OCI-LY7 (cell line): Measurements from ENCODE around the gene ARL4D. TPM values are rescaled to one million over a fixed set of nuclear protein-coding genes. Genes with fewer than 3 reads are reported as not detected.
"Not testable (repeated sequence)": the region's sequence is repeated elsewhere in the genome, so short reads cannot be mapped to it uniquely, and the experiment has no call there.

Experiments used
- BruUV-seq: library from RNA; stranded (reverse); fragments of 400-500 nt; replicated peaks from 2 replicates; lab custom pipeline; 2021; lab: Mats Ljungman, UMichigan
- CTCF ChIA-PET: fragments of 300-600 bp; sonication (Branson Sonifier 250); formaldehyde crosslinking; loops from one replicate; lab custom pipeline; 2022; ENCODE audit warnings: antibody characterized with exemption; ENCODE audit not compliant: unreplicated experiment; lab: Charles Lee
- POLR2A ChIA-PET: fragments of 300-600 bp; sonication (Branson Sonifier 250); formaldehyde crosslinking; loops from one replicate; lab custom pipeline; 2022; ENCODE audit warnings: antibody characterized with exemption; lab: Charles Lee
- DNase-seq: peaks from one replicate; pipeline ENCODE4 v3.0.0-alpha.2; 2015; ENCODE audit warnings: low spot score
- H2AFZ ChIP-seq: fragments of 200-600 bp; sonication (generic), shearing (Covaris generic); 2 replicates; pipeline ENCODE4 v1.6.1; 2014; ENCODE audit warnings: mild to moderate bottlenecking, antibody characterized with exemption, low read length, moderate library complexity
- H3K27ac ChIP-seq: fragments of 200-600 bp; sonication (generic); 2 replicates; pipeline ENCODE4 v1.5.1; 2014; ENCODE audit warnings: mixed run types, low read depth, mild to moderate bottlenecking, moderate library complexity, low read length, inconsistent platforms; ENCODE audit not compliant: poor library complexity, severe bottlenecking
- H3K36me3 ChIP-seq: fragments of 200-600 bp; sonication (generic); 2 replicates; pipeline ENCODE4 v1.6.1; 2014; ENCODE audit warnings: mild to moderate bottlenecking, antibody characterized with exemption, low read length, moderate library complexity, mixed read lengths; ENCODE audit not compliant: insufficient read depth
- H3K4me1 ChIP-seq: fragments of 200-600 bp; sonication (generic); 2 replicates; pipeline ENCODE4 v1.5.1; 2014; ENCODE audit warnings: mild to moderate bottlenecking, low read length; ENCODE audit not compliant: insufficient read depth, poor library complexity, severe bottlenecking
- H3K4me2 ChIP-seq: fragments of 200-600 bp; sonication (generic); 2 replicates; pipeline ENCODE4 v1.6.1; 2014; ENCODE audit warnings: mild to moderate bottlenecking, low read length
- H3K4me3 ChIP-seq: fragments of 200-600 bp; sonication (generic); 2 replicates; pipeline ENCODE4 v1.5.1; 2014; ENCODE audit warnings: mild to moderate bottlenecking, low read depth, low read length; ENCODE audit not compliant: poor library complexity, severe bottlenecking
- H3K79me2 ChIP-seq: fragments of 200-600 bp; sonication (generic); 2 replicates; pipeline ENCODE4 v1.6.1; 2016; ENCODE audit warnings: low read depth, mild to moderate bottlenecking, low read length, moderate library complexity, mixed read lengths; ENCODE audit not compliant: insufficient read depth
- H3K9me2 ChIP-seq: fragments of 200-600 bp; sonication (generic); 2 replicates; pipeline ENCODE4 v1.6.1; 2016; ENCODE audit warnings: mild to moderate bottlenecking, low read length, mixed read lengths; ENCODE audit not compliant: insufficient read depth
- H3K9me3 ChIP-seq: fragments of 200-600 bp; sonication (generic); 2 replicates; pipeline ENCODE4 v1.6.1; 2014; ENCODE audit warnings: mild to moderate bottlenecking, mixed run types, low read length, mixed read lengths
- H4K20me1 ChIP-seq: fragments of 200-600 bp; sonication (generic); 2 replicates; pipeline ENCODE4 v1.6.1; 2014; ENCODE audit warnings: mild to moderate bottlenecking, antibody characterized with exemption, low read length, moderate library complexity, mixed read lengths; ENCODE audit not compliant: insufficient read depth
- EZH2phosphoT487 ChIP-seq: fragments of 200-600 bp; sonication (generic); IDR thresholded peaks from 2 replicates; pipeline ENCODE4 v1.6.1; 2018; ENCODE audit warnings: low read depth, borderline replicate concordance, mild to moderate bottlenecking, mixed run types, antibody characterized with exemption, low read length, moderate library complexity, mixed read lengths
- intact Hi-C: fragments of 100-400 bp; cut with micrococcal nuclease; formaldehyde crosslinking; loops from one replicate; pipeline ENCODE4 v1.10.0; 2022; ENCODE audit not compliant: unreplicated experiment
- total RNA-seq, 2 experiments: library from RNA; depleted of rRNA in 1 of 2; stranded (reverse); fragments of >200 nt in 1 of 2; shearing (Covaris generic) in 1 of 2; gene quantifications; 2 replicates each; pipeline ENCODE4 v1.2.3, GENCODE V29; 2014 to 2022
- TF ChIP-seq, protein P1 (sequence below): fragments of 200-600 bp; sonication (generic); conservative IDR thresholded peaks from 2 replicates; pipeline ENCODE4 v1.5.1; 2014; ENCODE audit warnings: mild to moderate bottlenecking, antibody characterized with exemption, low read length, moderate library complexity, mixed read lengths

ARL4D gene
- total RNA-seq, 2 experiments from 2014 or later, result 0.72 to 1.4 TPM

DNA sequence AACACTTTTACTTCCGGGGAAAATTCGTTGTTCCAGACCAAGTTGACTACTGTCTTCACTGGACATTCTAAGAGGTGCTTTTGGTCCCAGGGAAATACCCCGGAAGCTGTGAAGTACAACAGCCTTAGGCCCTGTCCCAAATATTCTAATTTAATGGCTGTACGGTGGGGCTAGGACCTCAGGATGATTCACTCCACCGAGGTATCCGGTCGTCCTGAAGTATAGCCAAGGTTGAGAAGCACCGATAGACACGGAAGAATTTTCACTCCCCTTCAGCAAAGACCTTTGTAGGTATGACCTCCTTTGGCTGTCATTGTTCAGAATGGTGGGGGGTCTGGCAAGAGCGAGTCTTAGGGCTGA, 34.9 kb upstream of the ARL4D start:
- H3K4me2 ChIP-seq, result no peak overlapping the region
- intact Hi-C loops, result no loop called here

DNA sequence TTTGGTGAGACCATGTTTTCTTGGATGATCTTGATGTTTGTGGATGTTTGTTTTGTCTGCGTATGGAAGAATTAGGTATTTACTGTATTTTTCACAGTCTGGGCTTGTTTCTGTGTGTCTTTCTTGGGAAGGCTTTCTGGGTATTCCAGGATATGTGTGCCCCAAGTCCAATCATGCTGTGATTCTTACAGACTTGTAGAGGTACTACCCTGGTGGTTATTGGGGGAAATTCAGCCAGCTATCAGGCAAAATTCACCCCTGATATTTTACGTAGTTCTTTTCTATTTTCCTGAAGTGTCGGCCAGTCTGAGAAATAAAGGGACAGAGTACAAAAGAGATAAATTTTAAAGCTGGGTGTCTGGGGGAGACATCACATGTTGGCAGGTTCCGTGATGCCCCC, 33.4 kb upstream of the ARL4D start:
- ChIA-PET POLR2A (interaction anchor here (0.6 kb wide), 1 partner anchor 118 kb away, joined by 3 read pairs; no protein-coding TSS in a partner anchor), CTCF (no interaction called here)
- no peaks in the 10 kb centered on the region for H3K36me3 ChIP-seq
- H3K79me2 ChIP-seq, result peaks cover 10% of the 10 kb centered on the region; the same call in 1 of the 2 replicates
- no peaks in the 10 kb centered on the region for H3K9me2 ChIP-seq
- intact Hi-C loops, result loop anchor here (5.0 kb wide), 1 partner anchor 33 kb away; no protein-coding TSS in a partner anchor
- no peak overlapping the region for H2AFZ ChIP-seq
- TF ChIP-seq EZH2phosphoT487, result no peak
- TF ChIP-seq, protein P1, sequence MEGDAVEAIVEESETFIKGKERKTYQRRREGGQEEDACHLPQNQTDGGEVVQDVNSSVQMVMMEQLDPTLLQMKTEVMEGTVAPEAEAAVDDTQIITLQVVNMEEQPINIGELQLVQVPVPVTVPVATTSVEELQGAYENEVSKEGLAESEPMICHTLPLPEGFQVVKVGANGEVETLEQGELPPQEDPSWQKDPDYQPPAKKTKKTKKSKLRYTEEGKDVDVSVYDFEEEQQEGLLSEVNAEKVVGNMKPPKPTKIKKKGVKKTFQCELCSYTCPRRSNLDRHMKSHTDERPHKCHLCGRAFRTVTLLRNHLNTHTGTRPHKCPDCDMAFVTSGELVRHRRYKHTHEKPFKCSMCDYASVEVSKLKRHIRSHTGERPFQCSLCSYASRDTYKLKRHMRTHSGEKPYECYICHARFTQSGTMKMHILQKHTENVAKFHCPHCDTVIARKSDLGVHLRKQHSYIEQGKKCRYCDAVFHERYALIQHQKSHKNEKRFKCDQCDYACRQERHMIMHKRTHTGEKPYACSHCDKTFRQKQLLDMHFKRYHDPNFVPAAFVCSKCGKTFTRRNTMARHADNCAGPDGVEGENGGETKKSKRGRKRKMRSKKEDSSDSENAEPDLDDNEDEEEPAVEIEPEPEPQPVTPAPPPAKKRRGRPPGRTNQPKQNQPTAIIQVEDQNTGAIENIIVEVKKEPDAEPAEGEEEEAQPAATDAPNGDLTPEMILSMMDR, result no peak; the same call in 1 of the 2 replicates
- H3K4me3 ChIP-seq, result no peak overlapping the region
- H3K4me1 ChIP-seq, result peaks cover 25% of the 10 kb centered on the region
- H3K27ac ChIP-seq, result no peak overlapping the region
- no peaks in the 10 kb centered on the region for H3K9me3 ChIP-seq
- no peaks in the 10 kb centered on the region for H4K20me1 ChIP-seq
- no TSS peak for BruUV-seq
- DNase-seq, result no peak
- H3K4me2 ChIP-seq, result no peak overlapping the region

More for the DNA sequence above, 34.9 kb upstream of the ARL4D start:
- peaks cover 31% of the 10 kb centered on the region for H3K4me1 ChIP-seq
- no peaks in the 10 kb centered on the region for H4K20me1 ChIP-seq
- no peaks in the 10 kb centered on the region for H3K36me3 ChIP-seq
- no TSS peak for BruUV-seq
- DNase-seq, result no peak
- H3K9me2 ChIP-seq, result no peaks in the 10 kb centered on the region
- H3K27ac ChIP-seq, result no peak overlapping the region
- no peak for TF ChIP-seq EZH2phosphoT487
- TF ChIP-seq, protein P1, result no peak
- no peaks in the 10 kb centered on the region for H3K9me3 ChIP-seq
- ChIA-PET CTCF (no interaction called here), POLR2A (no interaction called here)
- no peak overlapping the region for H2AFZ ChIP-seq
- peaks cover 20% of the 10 kb centered on the region; the same call in 1 of the 2 replicates for H3K79me2 ChIP-seq
- no peak overlapping the region for H3K4me3 ChIP-seq

DNA sequence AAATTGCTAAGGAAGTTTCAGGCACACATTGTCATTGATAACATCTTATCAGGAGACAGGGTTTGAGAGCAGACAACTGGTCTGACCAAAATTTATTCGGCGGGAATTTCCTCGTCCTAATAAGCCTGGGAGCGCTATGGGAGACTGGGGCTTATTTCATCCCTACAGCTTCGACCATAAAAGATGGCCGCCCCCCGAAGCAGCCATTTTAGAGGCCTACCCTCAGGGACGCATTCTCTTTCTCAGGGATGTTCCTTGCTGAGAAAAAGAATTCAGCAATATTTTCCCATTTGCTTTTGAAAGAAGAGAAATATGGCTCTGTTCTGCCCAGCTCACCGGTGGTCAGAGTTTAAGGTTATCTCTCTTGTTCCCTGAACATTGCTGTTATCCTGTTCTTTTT, 32.9 kb upstream of the ARL4D start:
- BruUV-seq, result not testable (repeated sequence)

More for the DNA sequence above, 32.9 kb upstream of the ARL4D start:
- POLR2A ChIA-PET, CTCF ChIA-PET, H3K4me3 ChIP-seq, H3K4me2 ChIP-seq, H4K20me1 ChIP-seq, H3K27ac ChIP-seq, H2AFZ ChIP-seq, DNase-seq, H3K9me2 ChIP-seq, H3K79me2 ChIP-seq, H3K9me3 ChIP-seq, H3K36me3 ChIP-seq: not testable (repeated sequence)
- intact Hi-C loops, result loop anchor here (5.0 kb wide), 1 partner anchor 34 kb away; no protein-coding TSS in a partner anchor
- peaks cover 25% of the 10 kb centered on the region for H3K4me1 ChIP-seq
